Gastroesophageal sphincter (tissue), 4 donors: ENCODE results near the gene ADM5. TPM values are rescaled to one million over a fixed set of nuclear protein-coding genes. Genes with fewer than 3 reads are reported as not detected.
"Not testable (repeated sequence)": the region's sequence is repeated elsewhere in the genome, so short reads cannot be mapped to it uniquely, and the experiment has no call there.

Experiments
- ATAC-seq: fragments of 150-250 bp; one replicate; pipeline ENCODE4 v1.9.1; 2016; ENCODE audit warnings: mild to moderate bottlenecking, moderate library complexity
- H3K27ac ChIP-seq, 4 donors: fragments of 200-600 bp; sonication (generic) in 3 of 4; 1 replicate in 3 of 4; 2 replicates in 1 of 4; pipeline ENCODE4 v1.5.1; 2016 to 2019
- H3K27me3 ChIP-seq: fragments of 200-600 bp; sonication (generic); one replicate; pipeline ENCODE4 v1.5.1; 2019
- H3K36me3 ChIP-seq, 2 donors: fragments of 200-600 bp; sonication (generic); one replicate each; pipeline ENCODE4 v1.5.1; 2019; ENCODE audit warnings: control low read depth in 1 of 2
- H3K4me1 ChIP-seq, 3 donors: fragments of 200-600 bp; sonication (generic); 1 replicate in 2 of 3; 2 replicates in 1 of 3; pipeline ENCODE4 v1.5.1; 2016 to 2019; ENCODE audit warnings: control low read depth in 2 of 3
- H3K4me3 ChIP-seq, 2 donors: fragments of 200-600 bp; sonication (generic); one replicate each; pipeline ENCODE4 v1.5.1; 2019; ENCODE audit warnings: mild to moderate bottlenecking in 1 of 2, moderate library complexity in 1 of 2
- H3K9me3 ChIP-seq, 3 donors: fragments of 200-600 bp; sonication (generic); one replicate each; pipeline ENCODE4 v1.5.1; 2017 to 2019; ENCODE audit warnings: control low read depth in 2 of 3
- CTCF ChIP-seq, 4 experiments: fragments of 200-600 bp in 2 of 4; fragments of 450-650 bp in 2 of 4; sonication (generic) in 1 of 4; IDR thresholded peaks; one replicate each; pipeline ENCODE4 v1.5.1; 2017 to 2019; ENCODE audit warnings: antibody characterized with exemption in 4 of 4, mild to moderate bottlenecking in 2 of 4, moderate library complexity in 2 of 4
- EP300 ChIP-seq: sonication (generic); formaldehyde crosslinking; IDR thresholded peaks from one replicate; pipeline ENCODE4 v1.6.1; 2017; ENCODE audit warnings: antibody characterized with exemption, mild to moderate bottlenecking
- POLR2A ChIP-seq, 2 donors: fragments of 450-650 bp; IDR thresholded peaks; one replicate each; pipeline ENCODE4 v1.6.1; 2017; ENCODE audit warnings: antibody characterized with exemption in 2 of 2, mild to moderate bottlenecking in 2 of 2, moderate library complexity in 1 of 2
- POLR2AphosphoS5 ChIP-seq: sonication (generic); formaldehyde crosslinking; IDR thresholded peaks from one replicate; pipeline ENCODE4 v1.6.1; 2017; ENCODE audit warnings: antibody characterized with exemption
- WGBS, 2 donors: methylation state at CpG; one replicate each; pipeline ENCODE4 v1.1.5; 2018; ENCODE audit warnings: low coverage in 1 of 2; 5-methylcytosine and 5-hydroxymethylcytosine counted together
- total RNA-seq, 4 donors: library from RNA; depleted of rRNA; stranded (reverse); fragments of >200 nt; gene quantifications; one replicate each; pipeline ENCODE4 v1.1.0, GENCODE V29; 2016

The ADM5 gene
- total RNA-seq, 4 donors from 2014 or later: 1.3 to 4.1 (median 1.5) TPM; not detected in 1

DNA sequence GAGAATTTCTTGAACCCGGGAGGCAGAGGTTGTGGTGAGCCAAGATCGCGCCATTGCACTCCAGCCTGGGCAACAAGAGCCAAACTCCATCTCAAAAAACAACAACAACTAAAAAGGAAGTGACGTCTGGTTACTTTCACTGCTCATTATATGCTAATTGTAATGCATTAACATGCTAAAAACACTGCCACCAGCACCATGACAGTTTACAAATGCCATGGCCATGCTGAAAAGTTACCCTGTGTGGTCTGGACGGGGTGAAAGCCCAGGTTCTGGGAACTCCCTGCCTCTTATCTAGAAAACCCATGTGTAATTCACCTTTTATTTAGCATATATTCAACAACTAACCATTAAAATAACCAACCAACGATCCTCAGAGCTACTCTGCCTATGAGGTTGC, 29.6 kb downstream of the ADM5 start:
- Histone ChIP-seq H3K27me3 (peaks cover 1% of the 10 kb centered on the region), H3K4me3 (no peak overlapping the region), H3K27ac (no peak overlapping the region), H3K36me3 (no peaks in the 10 kb centered on the region), H3K4me1 (no peaks in the 10 kb centered on the region), H3K9me3 (no peaks in the 10 kb centered on the region)
- WGBS, 2 donors: 68 to 70% methylated on average over 3 to 6 of the region's 6 CpGs
- TF ChIP-seq POLR2AphosphoS5 (no peak), CTCF (IDR thresholded peaks at IDR 0.05) (no peak), POLR2A (IDR thresholded peaks at IDR 0.05) (no peak), EP300 (no peak)
- ATAC-seq: no peak

DNA sequence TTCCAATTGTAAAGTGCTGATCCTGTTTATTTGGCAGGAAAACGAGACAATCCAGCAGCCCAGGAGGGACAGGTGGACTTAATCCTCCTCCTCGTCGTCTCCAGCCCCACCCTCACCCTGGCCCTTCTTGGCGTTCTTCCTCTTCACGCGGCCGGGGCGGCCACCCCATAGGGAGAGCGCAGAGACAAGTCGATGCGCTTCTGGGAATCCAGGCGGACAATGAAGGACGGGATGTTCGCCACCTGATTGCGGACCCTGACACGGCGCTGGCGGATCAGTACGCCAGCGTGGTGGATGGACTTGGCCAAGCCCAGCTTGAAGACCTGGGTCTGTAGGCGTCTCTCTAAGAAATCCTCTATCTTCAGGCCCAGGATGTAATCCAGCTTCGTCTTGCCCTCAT, 30.0 kb downstream of the ADM5 start:
- 73% methylated on average over 7 of the region's 22 CpGs; no CpG with 5 or more reads in 1 of the 2 donors for WGBS, 2 donors

DNA sequence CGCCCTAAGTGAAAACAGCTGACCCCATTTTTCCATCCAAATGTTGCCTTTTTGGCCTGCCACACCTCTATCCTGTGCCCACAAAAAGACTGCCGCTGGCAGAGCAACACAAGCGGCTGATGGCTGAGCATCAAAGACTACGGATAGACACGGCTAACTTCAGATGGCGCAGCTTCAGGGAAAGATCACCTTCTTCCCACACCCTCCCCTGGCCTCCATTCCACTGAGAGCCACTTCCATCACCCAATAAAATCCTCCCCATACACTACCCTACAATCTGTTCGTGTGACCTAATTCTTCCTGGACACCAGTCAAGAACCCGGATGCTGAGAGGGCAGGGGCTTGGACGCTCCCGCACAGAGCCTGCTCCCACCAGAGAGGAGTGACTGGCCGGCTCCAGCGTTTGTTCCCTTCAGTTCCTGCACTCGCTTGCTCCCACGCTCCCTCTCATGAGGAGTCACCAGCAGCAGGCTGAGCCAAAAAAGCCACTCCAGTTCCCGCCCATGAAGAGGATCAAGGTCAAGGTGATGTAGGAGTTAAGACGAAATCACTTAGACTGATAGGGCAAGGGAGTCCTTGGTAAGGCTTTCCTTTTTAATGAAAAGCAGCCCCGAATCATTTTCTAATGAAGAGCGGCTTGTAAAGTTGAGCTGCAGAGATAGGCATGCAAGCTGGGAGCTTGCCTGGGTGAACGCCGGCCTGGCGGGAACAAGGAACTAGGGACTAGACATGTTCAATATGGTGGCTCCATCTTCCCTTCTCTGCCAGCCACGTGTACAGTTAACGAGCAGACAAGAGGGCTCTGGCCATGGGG, 38.0 kb downstream of the ADM5 start:
- Histone ChIP-seq H3K27me3 (peaks cover 3% of the 10 kb centered on the region), H3K4me3 (no peak overlapping the region), H3K4me1 (no peaks in the 10 kb centered on the region), H3K9me3 (no peaks in the 10 kb centered on the region), H3K36me3 (no peaks in the 10 kb centered on the region), H3K27ac (peak overlapping the region in 2 of 4 donors; percentile 43 to 47)
- 46 to 88% methylated on average over 5 to 20 of the region's 23 CpGs for WGBS, 2 donors
- ATAC-seq: peak; percentile 53
- TF ChIP-seq CTCF (IDR thresholded peaks at IDR 0.05): no peak
- no peak for TF ChIP-seq EP300
- no peak for TF ChIP-seq POLR2A (IDR thresholded peaks at IDR 0.05)

More for the DNA sequence above, 30.0 kb downstream of the ADM5 start:
- not testable (repeated sequence) for ATAC-seq, H3K4me3 ChIP-seq, H3K4me1 ChIP-seq, H3K9me3 ChIP-seq, H3K27me3 ChIP-seq, H3K27ac ChIP-seq, H3K36me3 ChIP-seq

GRCh38 chr19:49730166-49730565, 40.8 kb downstream of the ADM5 start:
- no peaks in the 10 kb centered on the region for H3K36me3 ChIP-seq
- no peak for ATAC-seq
- WGBS, 2 donors: 80 to 92% methylated on average over 5 of the region's 5 CpGs
- H3K4me3 ChIP-seq: no peak overlapping the region
- H3K27me3 ChIP-seq: no peaks in the 10 kb centered on the region
- TF ChIP-seq POLR2A (IDR thresholded peaks at IDR 0.05) (no peak), EP300 (no peak), POLR2AphosphoS5 (no peak), CTCF (IDR thresholded peaks at IDR 0.05) (no peak)
- no peak overlapping the region for H3K27ac ChIP-seq
- no peaks in the 10 kb centered on the region for H3K4me1 ChIP-seq
- no peaks in the 10 kb centered on the region for H3K9me3 ChIP-seq

GRCh38 chr19:49738268-49738667, 48.9 kb downstream of the ADM5 start:
- Histone ChIP-seq H3K4me3 (no peak overlapping the region), H3K36me3 (no peaks in the 10 kb centered on the region), H3K27ac (no peak overlapping the region), H3K9me3 (no peaks in the 10 kb centered on the region), H3K4me1 (no peaks in the 10 kb centered on the region), H3K27me3 (no peaks in the 10 kb centered on the region)
- TF ChIP-seq CTCF (IDR thresholded peaks at IDR 0.05) (no peak), EP300 (no peak), POLR2AphosphoS5 (no peak), POLR2A (IDR thresholded peaks at IDR 0.05) (no peak)
- ATAC-seq: no peak
- WGBS, 2 donors: 65 to 85% methylated on average over 2 to 3 of the region's 4 CpGs
